RWPE1 (cell line): ENCODE results near the gene PCNX2.

ENCODE experiments used
- CTCF ChIA-PET: fragments of 350-600 bp; sonication (Branson Sonifier 250); formaldehyde crosslinking; extraction: SDS; loops from one replicate; lab custom pipeline; 2021; lab: Yijun Ruan, JAX
- POLR2A ChIA-PET: fragments of 400-600 bp; formaldehyde crosslinking; extraction: SDS; loops from one replicate; lab custom pipeline; 2020; ENCODE audit warnings: antibody characterized with exemption; ENCODE audit not compliant: low non-redundant PET; lab: Yijun Ruan, JAX
- DNase-seq: peaks from one replicate; pipeline ENCODE4 v3.0.0; 2012; ENCODE audit warnings: low spot score
- H3K27ac ChIP-seq: fragments of 450-650 bp; 2 replicates; pipeline ENCODE4 v1.5.1; 2017
- CTCF ChIP-seq: fragments of 450-650 bp; conservative IDR thresholded peaks from 2 replicates; pipeline ENCODE4 v1.5.1; 2017; ENCODE audit warnings: low read depth, mild to moderate bottlenecking

PCNX2 gene

GRCh38 chr1:232978091-232978634, 317.4 kb downstream of the PCNX2 start:
- TF ChIP-seq CTCF = no peak
- ChIA-PET CTCF (interaction anchor here (0.5 to 1.1 kb wide), 3 partner anchors 12 to 212 kb away, joined by 3 to 4 read pairs (median 3); no protein-coding TSS in a partner anchor), POLR2A (no interaction called here)
- no peak overlapping the region for H3K27ac ChIP-seq
- DNase-seq = no peak

- POLR2A ChIA-PET = no interaction called here
- CTCF ChIA-PET = no interaction called here
- no peak for DNase-seq
- H3K27ac ChIP-seq = no peak overlapping the region
- no peak for TF ChIP-seq CTCF
Observed at GRCh38 chr1:232974971-232975370, 320.6 kb downstream of the PCNX2 start.

- no peak overlapping the region for H3K27ac ChIP-seq
- POLR2A ChIA-PET = no interaction called here
- no peak for TF ChIP-seq CTCF
- CTCF ChIA-PET = no interaction called here
- DNase-seq = no peak
Observed at GRCh38 chr1:232973652-232974611, 321.6 kb downstream of the PCNX2 start.

- POLR2A ChIA-PET = no interaction called here
- no peak for DNase-seq
- no peak for TF ChIP-seq CTCF
- CTCF ChIA-PET = no interaction called here
- no peak overlapping the region for H3K27ac ChIP-seq
Observed at GRCh38 chr1:232970508-232970907, 325.0 kb downstream of the PCNX2 start.

- CTCF ChIA-PET = no interaction called here
- POLR2A ChIA-PET = no interaction called here
- no peak overlapping the region for H3K27ac ChIP-seq
- TF ChIP-seq CTCF = no peak
- no peak for DNase-seq
Observed at GRCh38 chr1:232969799-232970198, 325.7 kb downstream of the PCNX2 start.

- H3K27ac ChIP-seq = no peak overlapping the region
- ChIA-PET CTCF (interaction anchor here (0.6 kb wide), 1 partner anchor 157 kb away, joined by 5 read pairs; no protein-coding TSS in a partner anchor), POLR2A (no interaction called here)
- no peak for TF ChIP-seq CTCF
- no peak for DNase-seq
Observed at GRCh38 chr1:232968965-232969364, 326.6 kb downstream of the PCNX2 start.
